IPS-18c (cell line): ENCODE data around the gene MYPOP.
"Not testable (repeated sequence)": the region's sequence is repeated elsewhere in the genome, so short reads cannot be mapped to it uniquely, and the experiment has no call there.

Experiments
- H3K4me3 ChIP-seq: 2 replicates; pipeline ENCODE4 v1.7.0; 2013; ENCODE audit warnings: low read depth, mild to moderate bottlenecking, low read length, moderate library complexity; ENCODE audit not compliant: insufficient read depth
- H3K9me3 ChIP-seq: one replicate; pipeline ENCODE4 v1.6.1; 2013; ENCODE audit warnings: mild to moderate bottlenecking, low read length, moderate library complexity; ENCODE audit not compliant: control insufficient read depth, insufficient read depth

Gene MYPOP

GRCh38 chr19:45917421-45918091 is 15.1 kb upstream of the MYPOP start:
- Histone ChIP-seq H3K4me3 (no peak overlapping the region), H3K9me3 (no peaks in the 10 kb centered on the region)

- Histone ChIP-seq H3K9me3 (no peaks in the 10 kb centered on the region), H3K4me3 (no peak within 1 kb of the TSS)
Measured at GRCh38 chr19:45913874-45914830, 11.7 kb upstream of the MYPOP start, which contains the start of gene NANOS2. TSS of gene NANOS2 (minus strand) at chr19:45914778. CDS start at chr19:45914693, 85 bp downstream.

GRCh38 chr19:45911291-45911690 is 8.9 kb upstream of the MYPOP start:
- no peaks in the 10 kb centered on the region for H3K9me3 ChIP-seq
- no peak overlapping the region for H3K4me3 ChIP-seq

- H3K9me3 ChIP-seq, result no peaks in the 10 kb centered on the region
- no peak overlapping the region; the same call in 1 of the 2 replicates for H3K4me3 ChIP-seq
Measured at GRCh38 chr19:45908956-45909355, 6.5 kb upstream of the MYPOP start.

GRCh38 chr19:45906221-45906620 is 3.8 kb upstream of the MYPOP start:
- H3K4me3 ChIP-seq, result no peak overlapping the region

GRCh38 chr19:45905011-45905410 is 2.6 kb upstream of the MYPOP start:
- H3K9me3 ChIP-seq, result no peaks in the 10 kb centered on the region
- H3K4me3 ChIP-seq, result no peak overlapping the region

More at GRCh38 chr19:45906221-45906620, 3.8 kb upstream of the MYPOP start:
- H3K9me3 ChIP-seq, result no peaks in the 10 kb centered on the region

GRCh38 chr19:45902651-45903625 is 525 bp upstream of the MYPOP start:
- peaks cover 2% of the 10 kb centered on the region for H3K9me3 ChIP-seq
- peak overlapping the region; percentile 65 for H3K4me3 ChIP-seq

- Histone ChIP-seq H3K9me3 (peaks cover 2% of the 10 kb centered on the region), H3K4me3 (peak overlapping the region; percentile 65)
Measured at GRCh38 chr19:45901432-45901911, 941 bp downstream of the MYPOP start.

GRCh38 chr19:45900738-45901431 is 1.5 kb downstream of the MYPOP start:
- Histone ChIP-seq H3K4me3 (peak overlapping the region; percentile 65), H3K9me3 (peaks cover 2% of the 10 kb centered on the region)

- Histone ChIP-seq H3K4me3 (0 out of 2 replicates have a peak overlapping the region, but pooled peaks have one; percentile 20), H3K9me3 (peaks cover 2% of the 10 kb centered on the region)
Measured at GRCh38 chr19:45899919-45900589, 2.4 kb downstream of the MYPOP start.

- Histone ChIP-seq H3K4me3 (no peak overlapping the region), H3K9me3 (peaks cover 2% of the 10 kb centered on the region)
Measured at GRCh38 chr19:45899253-45899652, 3.2 kb downstream of the MYPOP start.

GRCh38 chr19:45897261-45897812 is 5.1 kb downstream of the MYPOP start:
- no peak overlapping the region for H3K4me3 ChIP-seq

GRCh38 chr19:45895983-45896599 is 6.3 kb downstream of the MYPOP start:
- H3K9me3 ChIP-seq, H3K4me3 ChIP-seq: not testable (repeated sequence)

More at GRCh38 chr19:45897261-45897812, 5.1 kb downstream of the MYPOP start:
- H3K9me3 ChIP-seq, result peaks cover 2% of the 10 kb centered on the region

- Histone ChIP-seq H3K9me3 (peaks cover 4% of the 10 kb centered on the region), H3K4me3 (no peak overlapping the region)
Measured at GRCh38 chr19:45895519-45895972, 6.9 kb downstream of the MYPOP start.

- Histone ChIP-seq H3K4me3 (no peak overlapping the region), H3K9me3 (peaks cover 2% of the 10 kb centered on the region)
Measured at GRCh38 chr19:45890877-45891276, 11.5 kb downstream of the MYPOP start.
